ENCODE measurements around the gene TFPT. TPM values are rescaled to one million over a fixed set of nuclear protein-coding genes. Genes with fewer than 3 reads are reported as not detected.

Gene TFPT
- total and polyA plus RNA-seq, 4 donors, result 2.4 to 5.6 (median 4.2) TPM

DNA sequence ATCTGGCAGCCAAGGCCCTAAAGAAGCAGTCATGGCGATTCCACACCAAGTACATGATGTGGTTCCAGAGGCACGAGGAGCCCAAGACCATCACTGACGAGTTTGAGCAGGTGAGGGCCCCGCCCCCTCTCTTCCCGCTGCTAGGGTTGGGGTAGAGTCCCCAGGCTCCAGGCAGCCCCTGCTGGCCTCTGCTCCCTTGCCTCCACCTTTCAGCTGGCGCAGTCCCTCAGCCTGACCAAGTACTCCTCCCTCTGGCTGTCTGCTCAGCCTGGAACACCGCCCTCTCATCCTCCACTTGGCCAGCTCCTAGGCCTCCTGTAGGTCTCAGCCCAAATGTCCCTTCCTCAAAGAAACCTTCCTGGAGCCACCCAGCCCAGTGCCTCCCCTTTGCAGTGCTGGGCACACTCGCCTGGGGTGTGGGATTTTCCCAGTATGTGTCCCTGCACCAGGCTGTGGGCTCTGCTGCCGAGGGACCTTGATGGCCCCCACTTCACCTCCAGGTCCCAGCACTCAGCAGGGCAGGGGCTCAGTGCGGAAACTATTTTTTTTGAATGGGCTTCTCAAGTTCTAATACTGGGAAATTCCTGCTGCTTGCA lies 38.4 kb upstream of the TFPT start:
- Histone ChIP-seq H3K4me1 (ENCODE audit: control insufficient read depth in 4 of 4, insufficient read depth in 4 of 4, low read length in 3 of 4) (peaks cover 0 to 9% (median 9%) of the 10 kb centered on the region in 4 donors), H3K4me3 (ENCODE audit: low read depth in 1 of 3, low read length in 3 of 3) (no peak overlapping the region), H3K9ac (ENCODE audit: low read depth in 1 of 2, low read length in 2 of 2) (no peak overlapping the region), H3K27ac (ENCODE audit: low read depth in 1 of 2, low read length in 2 of 2) (no peak overlapping the region), H3K27me3 (ENCODE audit: control insufficient read depth in 4 of 4, insufficient read depth in 4 of 4, low read length in 3 of 4) (no peaks in the 10 kb centered on the region), H3K9me3 (ENCODE audit: control insufficient read depth in 4 of 4, low read length in 3 of 4) (no peaks in the 10 kb centered on the region), H3K36me3 (ENCODE audit: control insufficient read depth in 4 of 4, insufficient read depth in 3 of 4, low read depth in 1 of 4, low read length in 3 of 4) (peaks cover 36 to 85% (median 54%) of the 10 kb centered on the region in 4 donors)
- DNase-seq (ENCODE audit: low spot score), result no peak
- 85% methylated on average over 10 of the region's 10 CpGs for WGBS
- TF ChIP-seq FOXA2 (IDR thresholded peaks at IDR 0.05) (no peak), YY1 (IDR thresholded peaks at IDR 0.05) (no peak), HNF4A (conservative IDR thresholded peaks at IDR 0.05) (no peak)
- TF ChIP-seq, protein P1, sequence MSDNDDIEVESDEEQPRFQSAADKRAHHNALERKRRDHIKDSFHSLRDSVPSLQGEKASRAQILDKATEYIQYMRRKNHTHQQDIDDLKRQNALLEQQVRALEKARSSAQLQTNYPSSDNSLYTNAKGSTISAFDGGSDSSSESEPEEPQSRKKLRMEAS (IDR thresholded peaks at IDR 0.05), result no peak
- TF ChIP-seq, protein P2, sequence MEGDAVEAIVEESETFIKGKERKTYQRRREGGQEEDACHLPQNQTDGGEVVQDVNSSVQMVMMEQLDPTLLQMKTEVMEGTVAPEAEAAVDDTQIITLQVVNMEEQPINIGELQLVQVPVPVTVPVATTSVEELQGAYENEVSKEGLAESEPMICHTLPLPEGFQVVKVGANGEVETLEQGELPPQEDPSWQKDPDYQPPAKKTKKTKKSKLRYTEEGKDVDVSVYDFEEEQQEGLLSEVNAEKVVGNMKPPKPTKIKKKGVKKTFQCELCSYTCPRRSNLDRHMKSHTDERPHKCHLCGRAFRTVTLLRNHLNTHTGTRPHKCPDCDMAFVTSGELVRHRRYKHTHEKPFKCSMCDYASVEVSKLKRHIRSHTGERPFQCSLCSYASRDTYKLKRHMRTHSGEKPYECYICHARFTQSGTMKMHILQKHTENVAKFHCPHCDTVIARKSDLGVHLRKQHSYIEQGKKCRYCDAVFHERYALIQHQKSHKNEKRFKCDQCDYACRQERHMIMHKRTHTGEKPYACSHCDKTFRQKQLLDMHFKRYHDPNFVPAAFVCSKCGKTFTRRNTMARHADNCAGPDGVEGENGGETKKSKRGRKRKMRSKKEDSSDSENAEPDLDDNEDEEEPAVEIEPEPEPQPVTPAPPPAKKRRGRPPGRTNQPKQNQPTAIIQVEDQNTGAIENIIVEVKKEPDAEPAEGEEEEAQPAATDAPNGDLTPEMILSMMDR (IDR thresholded peaks at IDR 0.05; ENCODE audit: low read depth, low read length, missing input control), result no peak

DNA sequence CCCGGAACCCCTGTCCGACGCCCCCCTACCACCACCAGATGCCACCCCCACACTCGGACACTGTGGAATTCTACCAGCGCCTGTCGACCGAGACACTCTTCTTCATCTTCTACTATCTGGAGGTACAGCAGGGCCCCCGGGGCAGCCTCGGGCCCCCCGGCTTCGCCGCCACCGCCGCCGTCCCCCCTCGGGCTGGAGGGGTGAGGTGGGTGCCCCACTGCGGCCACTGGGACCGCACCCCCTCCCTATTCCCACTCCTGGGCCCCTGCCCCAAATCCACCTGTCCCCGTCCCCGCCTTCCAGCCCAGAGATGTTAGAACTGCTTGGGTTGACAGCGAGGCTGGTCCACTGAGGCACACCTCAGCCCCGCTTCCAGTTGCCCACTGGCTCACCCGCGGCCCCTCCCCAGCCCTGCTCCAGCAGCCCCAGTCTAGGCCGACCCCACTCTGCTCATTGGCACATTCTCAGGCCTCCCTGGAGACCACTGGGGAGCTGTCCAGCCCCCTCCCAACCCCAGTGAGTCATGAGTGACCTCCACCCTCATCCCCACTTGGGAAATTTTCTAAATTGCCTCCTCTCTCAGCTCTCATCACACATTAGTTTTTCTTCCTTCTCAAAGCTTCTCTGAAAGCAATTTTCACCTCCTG lies 37.5 kb upstream of the TFPT start:
- Histone ChIP-seq H3K9ac (ENCODE audit: low read depth in 1 of 2, low read length in 2 of 2) (no peak overlapping the region), H3K9me3 (ENCODE audit: control insufficient read depth in 4 of 4, low read length in 3 of 4) (no peaks in the 10 kb centered on the region), H3K36me3 (ENCODE audit: control insufficient read depth in 4 of 4, insufficient read depth in 3 of 4, low read depth in 1 of 4, low read length in 3 of 4) (peaks cover 38 to 89% (median 56%) of the 10 kb centered on the region in 4 donors), H3K27ac (ENCODE audit: low read depth in 1 of 2, low read length in 2 of 2) (no peak overlapping the region), H3K4me1 (ENCODE audit: control insufficient read depth in 4 of 4, insufficient read depth in 4 of 4, low read length in 3 of 4) (peaks cover 0 to 1% (median under 1%) of the 10 kb centered on the region in 4 donors), H3K27me3 (ENCODE audit: control insufficient read depth in 4 of 4, insufficient read depth in 4 of 4, low read length in 3 of 4) (no peaks in the 10 kb centered on the region), H3K4me3 (ENCODE audit: low read depth in 1 of 3, low read length in 3 of 3) (no peak overlapping the region)
- WGBS, result 95% methylated on average over 25 of the region's 25 CpGs
- DNase-seq (ENCODE audit: low spot score), result no peak
- TF ChIP-seq FOXA1 (IDR thresholded peaks at IDR 0.05) (no peak), GABPA (IDR thresholded peaks at IDR 0.05 in 1 of 2, conservative IDR thresholded peaks at IDR 0.05 in 1 of 2) (no peak), SP1 (IDR thresholded peaks at IDR 0.05) (no peak), EGR1 (IDR thresholded peaks at IDR 0.05; ENCODE audit: low read depth in 2 of 2) (no peak), RAD21 (IDR thresholded peaks at IDR 0.05) (no peak), FOXA2 (IDR thresholded peaks at IDR 0.05) (no peak)
- TF ChIP-seq, protein P3, sequence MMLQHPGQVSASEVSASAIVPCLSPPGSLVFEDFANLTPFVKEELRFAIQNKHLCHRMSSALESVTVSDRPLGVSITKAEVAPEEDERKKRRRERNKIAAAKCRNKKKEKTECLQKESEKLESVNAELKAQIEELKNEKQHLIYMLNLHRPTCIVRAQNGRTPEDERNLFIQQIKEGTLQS (IDR thresholded peaks at IDR 0.05), result no peak
- TF ChIP-seq, protein P4, sequence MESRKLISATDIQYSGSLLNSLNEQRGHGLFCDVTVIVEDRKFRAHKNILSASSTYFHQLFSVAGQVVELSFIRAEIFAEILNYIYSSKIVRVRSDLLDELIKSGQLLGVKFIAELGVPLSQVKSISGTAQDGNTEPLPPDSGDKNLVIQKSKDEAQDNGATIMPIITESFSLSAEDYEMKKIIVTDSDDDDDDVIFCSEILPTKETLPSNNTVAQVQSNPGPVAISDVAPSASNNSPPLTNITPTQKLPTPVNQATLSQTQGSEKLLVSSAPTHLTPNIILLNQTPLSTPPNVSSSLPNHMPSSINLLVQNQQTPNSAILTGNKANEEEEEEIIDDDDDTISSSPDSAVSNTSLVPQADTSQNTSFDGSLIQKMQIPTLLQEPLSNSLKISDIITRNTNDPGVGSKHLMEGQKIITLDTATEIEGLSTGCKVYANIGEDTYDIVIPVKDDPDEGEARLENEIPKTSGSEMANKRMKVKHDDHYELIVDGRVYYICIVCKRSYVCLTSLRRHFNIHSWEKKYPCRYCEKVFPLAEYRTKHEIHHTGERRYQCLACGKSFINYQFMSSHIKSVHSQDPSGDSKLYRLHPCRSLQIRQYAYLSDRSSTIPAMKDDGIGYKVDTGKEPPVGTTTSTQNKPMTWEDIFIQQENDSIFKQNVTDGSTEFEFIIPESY (IDR thresholded peaks at IDR 0.05), result no peak
- TF ChIP-seq, protein P1 (IDR thresholded peaks at IDR 0.05), result no peak
